HEK293T (cell line): ENCODE results near the gene NRL.

Experiments used
- CTCF ChIA-PET: fragments of 350-600 bp; formaldehyde crosslinking; extraction: SDS; loops from one replicate; lab custom pipeline; 2021; ENCODE audit warnings: antibody characterized with exemption, inconsistent platforms; lab: Yijun Ruan, JAX
- POLR2A ChIA-PET: fragments of 350-600 bp; formaldehyde crosslinking; extraction: SDS; loops from one replicate; lab custom pipeline; 2020; ENCODE audit warnings: antibody characterized with exemption, inconsistent platforms; lab: Yijun Ruan, JAX
- DNase-seq: peaks from one replicate; pipeline ENCODE4 v3.0.0; 2012; ENCODE audit warnings: mixed read lengths; ENCODE audit errors: extremely low spot score
- ARNT ChIP-seq: fragments of 450-650 bp; IDR thresholded peaks from 2 replicates; pipeline ENCODE4 v1.6.1; 2017; ENCODE audit warnings: mild to moderate bottlenecking
- BHLHE40 ChIP-seq: fragments of 450-650 bp; IDR thresholded peaks from 2 replicates; pipeline ENCODE4 v1.6.1; 2016; ENCODE audit warnings: mild to moderate bottlenecking, moderate library complexity, borderline replicate concordance
- CTBP1 ChIP-seq: fragments of 450-650 bp; IDR thresholded peaks from 2 replicates; pipeline ENCODE4 v1.6.1; 2016; ENCODE audit warnings: borderline replicate concordance
- ELF4 ChIP-seq: fragments of 450-650 bp; IDR thresholded peaks from 2 replicates; pipeline ENCODE4 v1.6.1; 2017; ENCODE audit warnings: antibody characterized with exemption
- FOXA1 ChIP-seq: fragments of 450-650 bp; IDR thresholded peaks from 2 replicates; pipeline ENCODE4 v1.6.1; 2016; ENCODE audit warnings: mild to moderate bottlenecking
- FOXK2 ChIP-seq: fragments of 450-650 bp; IDR thresholded peaks from 2 replicates; pipeline ENCODE4 v1.6.1; 2016; ENCODE audit warnings: mild to moderate bottlenecking
- FOXM1 ChIP-seq: fragments of 450-650 bp; IDR thresholded peaks from 2 replicates; pipeline ENCODE4 v1.6.1; 2017; ENCODE audit warnings: mild to moderate bottlenecking, borderline replicate concordance
- HDGF ChIP-seq: fragments of 450-650 bp; IDR thresholded peaks from 2 replicates; pipeline ENCODE4 v1.6.1; 2017; ENCODE audit warnings: antibody characterized with exemption, borderline replicate concordance
- L3MBTL2 ChIP-seq: fragments of 450-650 bp; conservative IDR thresholded peaks from 2 replicates; pipeline ENCODE4 v1.6.1; 2016; ENCODE audit warnings: mild to moderate bottlenecking
- LEF1 ChIP-seq: fragments of 450-650 bp; IDR thresholded peaks from 2 replicates; pipeline ENCODE4 v1.6.1; 2017; ENCODE audit warnings: mild to moderate bottlenecking, borderline replicate concordance
- NFRKB ChIP-seq: fragments of 450-650 bp; IDR thresholded peaks from 2 replicates; pipeline ENCODE4 v1.6.1; 2016; ENCODE audit warnings: mild to moderate bottlenecking, moderate library complexity
- SP1 ChIP-seq: fragments of 450-650 bp; IDR thresholded peaks from 2 replicates; pipeline ENCODE4 v1.6.1; 2017
- SUZ12 ChIP-seq: fragments of 450-650 bp; IDR thresholded peaks from 2 replicates; pipeline ENCODE4 v1.6.1; 2016; ENCODE audit warnings: mild to moderate bottlenecking
- TARDBP ChIP-seq: fragments of 450-650 bp; IDR thresholded peaks from 2 replicates; pipeline ENCODE4 v1.6.1; 2016
- ZNF384 ChIP-seq: fragments of 450-650 bp; IDR thresholded peaks from 2 replicates; pipeline ENCODE4 v1.6.1; 2016
- TF ChIP-seq, protein P1 (sequence below): fragments of 450-650 bp; IDR thresholded peaks from 2 replicates; pipeline ENCODE4 v1.6.1; 2016

The NRL gene

DNA sequence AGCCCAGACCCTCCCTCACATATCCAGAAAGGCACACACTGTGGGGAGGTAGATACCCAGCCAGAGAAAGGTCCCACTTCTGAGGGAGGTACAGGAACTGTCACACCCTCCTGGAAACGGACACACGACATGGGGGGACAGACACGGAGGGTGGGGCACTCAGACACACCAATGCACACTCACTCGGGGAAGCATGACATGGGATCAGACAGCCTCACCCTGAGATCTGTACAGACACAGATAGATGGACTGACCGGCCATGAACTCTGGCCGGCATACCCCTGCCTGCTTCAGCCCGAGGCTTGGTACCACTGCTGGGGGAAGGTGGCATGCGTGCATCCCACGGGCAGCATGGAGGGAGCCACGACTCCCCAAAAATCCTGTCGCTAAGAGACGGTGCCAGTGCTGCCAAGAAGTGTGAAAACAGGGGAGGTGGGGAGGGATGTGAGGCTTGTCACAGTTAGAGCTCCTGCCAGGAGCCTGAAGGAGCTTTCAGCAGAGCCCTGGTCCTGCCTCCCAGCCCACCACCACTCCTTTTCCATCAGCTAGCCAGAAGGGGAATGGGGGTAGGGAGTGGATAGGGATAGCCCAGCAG, 42.8 kb downstream of the NRL start:
- DNase-seq: no peak
- ChIA-PET CTCF (interaction anchor here (0.6 to 0.9 kb wide), 2 partner anchors 11 to 14 kb away, joined by 3 to 4 read pairs; no protein-coding TSS in a partner anchor), POLR2A (interaction anchor here (0.8 to 2.4 kb wide), 3 partner anchors 9 to 22 kb away, joined by 3 to 6 read pairs (median 4); partner anchors contain the start of gene PCK2)
- TF ChIP-seq FOXK2: no peak
- no peak for TF ChIP-seq CTBP1
- TF ChIP-seq FOXA1: no peak
- TF ChIP-seq, protein P1, sequence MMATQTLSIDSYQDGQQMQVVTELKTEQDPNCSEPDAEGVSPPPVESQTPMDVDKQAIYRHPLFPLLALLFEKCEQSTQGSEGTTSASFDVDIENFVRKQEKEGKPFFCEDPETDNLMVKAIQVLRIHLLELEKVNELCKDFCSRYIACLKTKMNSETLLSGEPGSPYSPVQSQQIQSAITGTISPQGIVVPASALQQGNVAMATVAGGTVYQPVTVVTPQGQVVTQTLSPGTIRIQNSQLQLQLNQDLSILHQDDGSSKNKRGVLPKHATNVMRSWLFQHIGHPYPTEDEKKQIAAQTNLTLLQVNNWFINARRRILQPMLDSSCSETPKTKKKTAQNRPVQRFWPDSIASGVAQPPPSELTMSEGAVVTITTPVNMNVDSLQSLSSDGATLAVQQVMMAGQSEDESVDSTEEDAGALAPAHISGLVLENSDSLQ: no peak
- no peak for TF ChIP-seq SP1
- no peak for TF ChIP-seq BHLHE40
- no peak for TF ChIP-seq HDGF
- no peak for TF ChIP-seq SUZ12
- no peak for TF ChIP-seq L3MBTL2
- TF ChIP-seq ARNT: no peak
- TF ChIP-seq FOXM1: no peak
- no peak for TF ChIP-seq TARDBP

DNA sequence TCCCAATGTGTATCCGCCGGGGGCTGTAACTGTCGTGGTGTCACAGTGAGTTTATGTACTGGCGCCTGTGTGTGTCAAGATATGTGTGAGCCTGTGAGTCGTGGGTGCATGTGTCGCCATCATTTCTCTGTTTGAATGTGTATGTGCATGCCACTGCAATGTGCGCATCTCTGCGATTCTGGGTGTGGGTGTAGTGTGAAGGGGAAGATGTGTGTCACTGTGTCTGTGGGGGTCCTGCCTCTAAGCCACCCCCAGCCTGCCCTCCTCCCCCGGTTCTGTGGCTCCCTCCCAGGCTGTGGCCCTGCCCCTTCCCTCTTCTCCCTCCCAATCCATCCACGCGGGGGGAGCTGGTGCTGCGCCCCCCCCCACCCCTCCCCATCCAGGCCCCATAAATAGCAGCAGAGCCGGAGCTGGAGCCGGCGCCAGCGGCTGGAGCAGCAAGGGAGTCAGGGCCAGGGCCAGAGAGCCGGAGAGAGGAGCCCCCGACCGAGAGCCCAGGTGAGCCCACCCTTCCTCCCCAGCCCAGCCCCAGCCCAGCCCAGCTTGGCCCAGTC, 43.5 kb downstream of the NRL start, which contains the start of gene CPNE6:
Gene CPNE6, plus strand, starts transcription at position 419 of the 554 bp plus-strand sequence. CDS start 1,375 bp downstream, outside the sequence.
- TF ChIP-seq, protein P1: no peak
- no peak for TF ChIP-seq ARNT
- TF ChIP-seq L3MBTL2: no peak
- TF ChIP-seq ZNF384: no peak
- no peak for TF ChIP-seq HDGF
- no peak for TF ChIP-seq NFRKB
- no peak for TF ChIP-seq FOXM1
- TF ChIP-seq SP1: no peak
- TF ChIP-seq ELF4: no peak
- no peak for TF ChIP-seq CTBP1
- TF ChIP-seq FOXA1: no peak
- TF ChIP-seq SUZ12: no peak
- TF ChIP-seq TARDBP: no peak
- TF ChIP-seq BHLHE40: no peak
- no peak for TF ChIP-seq FOXK2
- CTCF ChIA-PET: interaction anchor here (0.6 kb wide), 1 partner anchor 11 kb away, joined by 3 read pairs; no protein-coding TSS in a partner anchor
- POLR2A ChIA-PET: interaction anchor here (2.4 to 2.9 kb wide), 2 partner anchors 22 to 23 kb away, joined by 6 to 17 read pairs; partner anchors contain the start of gene PCK2
- no peak for DNase-seq

DNA sequence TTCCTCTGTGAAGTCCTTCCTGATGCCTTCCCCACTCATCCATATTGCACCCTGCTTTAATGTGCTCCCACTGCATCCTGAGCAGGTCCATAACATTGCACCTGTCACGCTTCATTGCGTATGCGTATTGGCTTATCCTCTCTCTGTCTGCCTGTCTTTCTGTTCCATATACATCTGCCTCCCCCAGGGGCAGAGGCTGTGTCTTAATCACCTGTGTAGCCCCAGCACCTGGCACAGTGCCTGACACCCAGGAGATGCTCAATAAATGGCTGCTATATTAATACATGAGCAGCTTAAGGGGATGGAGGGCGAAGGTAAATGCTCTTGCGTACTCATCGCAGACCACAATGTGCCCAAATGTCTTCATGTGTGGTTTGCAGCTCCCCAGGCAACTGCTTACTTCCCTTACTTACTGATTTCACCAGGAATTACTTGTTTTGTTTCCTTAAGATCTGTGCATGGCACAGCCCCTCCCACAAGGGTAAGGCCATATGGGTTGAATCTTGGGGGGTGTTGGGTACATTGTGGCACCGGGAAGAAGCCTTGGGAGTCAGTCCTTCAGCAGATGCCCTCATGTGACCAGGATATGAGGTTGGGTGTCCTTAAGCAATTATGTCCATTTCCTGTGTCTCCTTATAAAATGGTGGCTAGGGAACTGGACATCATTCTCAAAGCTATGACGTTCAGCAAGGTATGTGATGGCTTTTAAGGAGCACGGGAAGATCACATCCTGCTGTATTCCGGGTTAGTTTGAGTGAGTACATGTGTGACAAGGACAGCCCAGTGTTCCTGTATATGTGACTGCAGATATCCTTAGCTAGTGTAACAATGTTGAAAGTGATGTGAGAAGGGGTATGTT, 44.2 kb downstream of the NRL start:
- no peak for DNase-seq
- TF ChIP-seq L3MBTL2 (no peak), NFRKB (no peak), SP1 (no peak), HDGF (no peak), SUZ12 (no peak), CTBP1 (no peak), LEF1 (no peak), TARDBP (no peak), ARNT (no peak)
- TF ChIP-seq, protein P1: no peak
- POLR2A ChIA-PET: interaction anchor here (0.6 to 2.9 kb wide), 3 partner anchors 10 to 44 kb away, joined by 3 to 17 read pairs (median 15); partner anchors contain the start of genes DCAF11, NRL and PCK2
- CTCF ChIA-PET: interaction anchor here (1.1 to 1.2 kb wide), 2 partner anchors 22 to 38 kb away, joined by 3 to 4 read pairs; no protein-coding TSS in a partner anchor

DNA sequence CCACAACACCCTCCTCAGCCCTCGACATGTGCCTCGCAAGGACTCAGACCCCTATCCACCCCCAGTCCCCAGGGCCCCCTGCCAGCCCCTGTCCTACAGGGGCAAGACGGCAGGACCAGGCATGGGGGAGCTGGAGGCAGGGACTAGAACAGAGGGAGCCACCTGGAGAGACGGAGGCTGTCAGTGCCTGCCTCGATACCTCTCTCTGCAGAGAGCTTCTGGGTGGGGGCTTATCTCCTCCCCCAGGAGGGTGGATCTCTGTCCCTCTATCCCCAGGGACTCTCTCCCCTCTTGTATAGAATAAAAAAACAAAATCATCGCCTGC, 45.4 kb downstream of the NRL start:
- TF ChIP-seq FOXM1 (no peak), HDGF (no peak), ELF4 (no peak), L3MBTL2 (no peak), ZNF384 (no peak), LEF1 (no peak), SP1 (no peak), SUZ12 (no peak), FOXA1 (no peak), ARNT (no peak), BHLHE40 (no peak), TARDBP (no peak), CTBP1 (no peak), FOXK2 (no peak)
- TF ChIP-seq, protein P1: no peak
- CTCF ChIA-PET: interaction anchor here (1.1 to 1.2 kb wide), 2 partner anchors 23 to 39 kb away, joined by 3 to 4 read pairs; no protein-coding TSS in a partner anchor
- POLR2A ChIA-PET: interaction anchor here (1.6 to 2.9 kb wide), 2 partner anchors 11 to 24 kb away, joined by 15 to 17 read pairs; partner anchors contain the start of gene PCK2
- DNase-seq: no peak
